SK-N-SH (cell line): ENCODE measurements around the gene MUC22.

Experiments used
- CHD2 ChIP-seq: fragments of 150-350 bp; IDR thresholded peaks from 2 replicates; pipeline ENCODE4 v1.6.1; 2018; ENCODE audit warnings: low read length; ENCODE audit not compliant: partially characterized antibody
- ELF1 ChIP-seq: IDR thresholded peaks from 2 replicates; pipeline ENCODE4 v1.4.0; 2012
- EP300 ChIP-seq, 2 experiments: IDR thresholded peaks; 2 replicates each; pipeline versions ENCODE4 v1.4.0 to v1.6.1; 2012; ENCODE audit warnings: borderline replicate concordance in 1 of 2, low read depth in 1 of 2, low read length in 1 of 2
- FOXJ3 ChIP-seq: sonication (generic); formaldehyde crosslinking; IDR thresholded peaks from 2 replicates; pipeline ENCODE4 v1.5.1; 2020; ENCODE audit warnings: mild to moderate bottlenecking, missing genetic modification reagents
- GATA2 ChIP-seq: sonication (generic); formaldehyde crosslinking; IDR thresholded peaks from 2 replicates; pipeline ENCODE4 v1.5.0; 2020; ENCODE audit warnings: mild to moderate bottlenecking, missing genetic modification reagents
- NRF1 ChIP-seq: IDR thresholded peaks from 2 replicates; pipeline ENCODE4 v1.6.1; 2012; ENCODE audit warnings: low read depth, mild to moderate bottlenecking, low read length
- POLR2AphosphoS5 ChIP-seq: IDR thresholded peaks from 2 replicates; pipeline ENCODE4 v1.6.1; 2012; ENCODE audit warnings: low read depth, low read length
- TF ChIP-seq, protein P1 (sequence below): fragments of 200-600 bp; sonication (generic); IDR thresholded peaks from 2 replicates; pipeline ENCODE4 v1.6.1; 2017; ENCODE audit warnings: antibody characterized with exemption, mild to moderate bottlenecking, moderate library complexity
- TF ChIP-seq, protein P2 (sequence below): IDR thresholded peaks from 2 replicates; pipeline ENCODE4 v1.6.1; 2012; ENCODE audit warnings: mild to moderate bottlenecking, low read depth, low read length, moderate library complexity
- TF ChIP-seq, protein P3 (sequence below): IDR thresholded peaks from 2 replicates; pipeline ENCODE4 v1.4.0; 2012; ENCODE audit warnings: low read depth, borderline replicate concordance
- TF ChIP-seq, protein P4 (sequence below): IDR thresholded peaks from 2 replicates; pipeline ENCODE4 v1.4.0; 2012; ENCODE audit warnings: low read depth

DNA sequence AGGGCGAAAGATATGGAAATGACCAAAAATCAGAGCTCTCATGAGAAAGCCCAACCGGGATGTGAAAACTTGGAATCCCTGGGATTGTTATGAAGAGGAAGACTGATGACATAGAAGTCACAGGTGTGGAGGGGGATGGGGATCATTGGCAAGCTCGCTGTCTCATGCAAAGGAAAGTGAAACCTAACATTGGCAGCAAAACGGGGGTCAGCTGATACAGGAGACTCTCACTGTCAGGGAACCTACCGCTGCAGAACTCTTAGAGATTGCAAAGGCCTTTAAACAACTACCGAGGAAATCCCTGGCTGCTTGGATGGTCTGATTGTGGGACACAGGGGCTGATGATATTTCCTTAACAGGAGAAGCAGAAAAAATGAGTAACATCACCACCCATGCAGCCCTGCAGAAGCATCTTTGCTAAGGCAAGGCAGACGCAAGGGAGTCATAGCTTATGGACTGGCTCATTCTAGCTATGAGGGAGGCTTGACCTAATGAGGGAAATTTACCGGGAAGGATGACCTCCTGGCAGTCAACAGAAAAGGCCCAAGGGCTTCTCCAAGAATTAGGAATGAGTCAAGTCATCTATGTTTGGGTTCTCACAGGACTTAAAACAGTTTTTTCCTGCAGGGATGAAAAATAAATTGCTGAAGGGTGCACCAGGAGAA, 19.7 kb upstream of the MUC22 start:
- TF ChIP-seq POLR2AphosphoS5 = no peak
- TF ChIP-seq, protein P1, sequence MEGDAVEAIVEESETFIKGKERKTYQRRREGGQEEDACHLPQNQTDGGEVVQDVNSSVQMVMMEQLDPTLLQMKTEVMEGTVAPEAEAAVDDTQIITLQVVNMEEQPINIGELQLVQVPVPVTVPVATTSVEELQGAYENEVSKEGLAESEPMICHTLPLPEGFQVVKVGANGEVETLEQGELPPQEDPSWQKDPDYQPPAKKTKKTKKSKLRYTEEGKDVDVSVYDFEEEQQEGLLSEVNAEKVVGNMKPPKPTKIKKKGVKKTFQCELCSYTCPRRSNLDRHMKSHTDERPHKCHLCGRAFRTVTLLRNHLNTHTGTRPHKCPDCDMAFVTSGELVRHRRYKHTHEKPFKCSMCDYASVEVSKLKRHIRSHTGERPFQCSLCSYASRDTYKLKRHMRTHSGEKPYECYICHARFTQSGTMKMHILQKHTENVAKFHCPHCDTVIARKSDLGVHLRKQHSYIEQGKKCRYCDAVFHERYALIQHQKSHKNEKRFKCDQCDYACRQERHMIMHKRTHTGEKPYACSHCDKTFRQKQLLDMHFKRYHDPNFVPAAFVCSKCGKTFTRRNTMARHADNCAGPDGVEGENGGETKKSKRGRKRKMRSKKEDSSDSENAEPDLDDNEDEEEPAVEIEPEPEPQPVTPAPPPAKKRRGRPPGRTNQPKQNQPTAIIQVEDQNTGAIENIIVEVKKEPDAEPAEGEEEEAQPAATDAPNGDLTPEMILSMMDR = no peak
- no peak for TF ChIP-seq GATA2 (CRISPR knock-in tag)
- TF ChIP-seq FOXJ3 = no peak
- TF ChIP-seq NRF1 = no peak
- TF ChIP-seq EP300 (IDR thresholded peaks at IDR 0.05; ENCODE audit: borderline replicate concordance in 1 of 2, low read depth in 1 of 2, low read length in 1 of 2) = no peak
- TF ChIP-seq, protein P2, sequence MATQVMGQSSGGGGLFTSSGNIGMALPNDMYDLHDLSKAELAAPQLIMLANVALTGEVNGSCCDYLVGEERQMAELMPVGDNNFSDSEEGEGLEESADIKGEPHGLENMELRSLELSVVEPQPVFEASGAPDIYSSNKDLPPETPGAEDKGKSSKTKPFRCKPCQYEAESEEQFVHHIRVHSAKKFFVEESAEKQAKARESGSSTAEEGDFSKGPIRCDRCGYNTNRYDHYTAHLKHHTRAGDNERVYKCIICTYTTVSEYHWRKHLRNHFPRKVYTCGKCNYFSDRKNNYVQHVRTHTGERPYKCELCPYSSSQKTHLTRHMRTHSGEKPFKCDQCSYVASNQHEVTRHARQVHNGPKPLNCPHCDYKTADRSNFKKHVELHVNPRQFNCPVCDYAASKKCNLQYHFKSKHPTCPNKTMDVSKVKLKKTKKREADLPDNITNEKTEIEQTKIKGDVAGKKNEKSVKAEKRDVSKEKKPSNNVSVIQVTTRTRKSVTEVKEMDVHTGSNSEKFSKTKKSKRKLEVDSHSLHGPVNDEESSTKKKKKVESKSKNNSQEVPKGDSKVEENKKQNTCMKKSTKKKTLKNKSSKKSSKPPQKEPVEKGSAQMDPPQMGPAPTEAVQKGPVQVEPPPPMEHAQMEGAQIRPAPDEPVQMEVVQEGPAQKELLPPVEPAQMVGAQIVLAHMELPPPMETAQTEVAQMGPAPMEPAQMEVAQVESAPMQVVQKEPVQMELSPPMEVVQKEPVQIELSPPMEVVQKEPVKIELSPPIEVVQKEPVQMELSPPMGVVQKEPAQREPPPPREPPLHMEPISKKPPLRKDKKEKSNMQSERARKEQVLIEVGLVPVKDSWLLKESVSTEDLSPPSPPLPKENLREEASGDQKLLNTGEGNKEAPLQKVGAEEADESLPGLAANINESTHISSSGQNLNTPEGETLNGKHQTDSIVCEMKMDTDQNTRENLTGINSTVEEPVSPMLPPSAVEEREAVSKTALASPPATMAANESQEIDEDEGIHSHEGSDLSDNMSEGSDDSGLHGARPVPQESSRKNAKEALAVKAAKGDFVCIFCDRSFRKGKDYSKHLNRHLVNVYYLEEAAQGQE = no peak
- no peak for TF ChIP-seq ELF1
- no peak for TF ChIP-seq CHD2
- TF ChIP-seq, protein P3, sequence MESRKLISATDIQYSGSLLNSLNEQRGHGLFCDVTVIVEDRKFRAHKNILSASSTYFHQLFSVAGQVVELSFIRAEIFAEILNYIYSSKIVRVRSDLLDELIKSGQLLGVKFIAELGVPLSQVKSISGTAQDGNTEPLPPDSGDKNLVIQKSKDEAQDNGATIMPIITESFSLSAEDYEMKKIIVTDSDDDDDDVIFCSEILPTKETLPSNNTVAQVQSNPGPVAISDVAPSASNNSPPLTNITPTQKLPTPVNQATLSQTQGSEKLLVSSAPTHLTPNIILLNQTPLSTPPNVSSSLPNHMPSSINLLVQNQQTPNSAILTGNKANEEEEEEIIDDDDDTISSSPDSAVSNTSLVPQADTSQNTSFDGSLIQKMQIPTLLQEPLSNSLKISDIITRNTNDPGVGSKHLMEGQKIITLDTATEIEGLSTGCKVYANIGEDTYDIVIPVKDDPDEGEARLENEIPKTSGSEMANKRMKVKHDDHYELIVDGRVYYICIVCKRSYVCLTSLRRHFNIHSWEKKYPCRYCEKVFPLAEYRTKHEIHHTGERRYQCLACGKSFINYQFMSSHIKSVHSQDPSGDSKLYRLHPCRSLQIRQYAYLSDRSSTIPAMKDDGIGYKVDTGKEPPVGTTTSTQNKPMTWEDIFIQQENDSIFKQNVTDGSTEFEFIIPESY = no peak
- TF ChIP-seq, protein P4, sequence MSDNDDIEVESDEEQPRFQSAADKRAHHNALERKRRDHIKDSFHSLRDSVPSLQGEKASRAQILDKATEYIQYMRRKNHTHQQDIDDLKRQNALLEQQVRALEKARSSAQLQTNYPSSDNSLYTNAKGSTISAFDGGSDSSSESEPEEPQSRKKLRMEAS = no peak
